GM12872 (cell line): ENCODE results near the gene SLF2.

ENCODE experiments used
- TF ChIP-seq, protein P1 (sequence below): IDR thresholded peaks from 3 replicates; pipeline ENCODE4 v1.5.1; 2011; ENCODE audit warnings: low read depth, mild to moderate bottlenecking, low read length, moderate library complexity; ENCODE audit not compliant: insufficient read depth

SLF2 gene

DNA sequence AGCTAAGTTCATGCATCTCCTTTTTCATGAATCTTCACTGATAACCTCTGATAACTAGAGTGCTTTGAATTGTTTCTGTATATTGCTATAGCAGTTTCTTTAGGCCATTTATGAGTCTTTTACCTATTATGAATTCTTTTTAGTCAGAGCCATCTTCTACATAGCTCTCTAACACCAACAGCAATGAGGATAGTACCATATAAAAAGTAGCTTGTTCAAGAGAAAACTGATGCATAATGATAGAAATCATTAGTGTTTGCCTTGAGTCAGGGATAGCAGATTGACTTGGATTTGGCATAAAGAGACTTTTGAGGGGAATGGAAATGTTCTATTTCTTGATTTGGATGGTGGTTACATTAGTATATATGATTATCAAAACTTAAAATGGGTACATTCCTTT, 30.7 kb downstream of the SLF2 start:
- TF ChIP-seq, protein P1, sequence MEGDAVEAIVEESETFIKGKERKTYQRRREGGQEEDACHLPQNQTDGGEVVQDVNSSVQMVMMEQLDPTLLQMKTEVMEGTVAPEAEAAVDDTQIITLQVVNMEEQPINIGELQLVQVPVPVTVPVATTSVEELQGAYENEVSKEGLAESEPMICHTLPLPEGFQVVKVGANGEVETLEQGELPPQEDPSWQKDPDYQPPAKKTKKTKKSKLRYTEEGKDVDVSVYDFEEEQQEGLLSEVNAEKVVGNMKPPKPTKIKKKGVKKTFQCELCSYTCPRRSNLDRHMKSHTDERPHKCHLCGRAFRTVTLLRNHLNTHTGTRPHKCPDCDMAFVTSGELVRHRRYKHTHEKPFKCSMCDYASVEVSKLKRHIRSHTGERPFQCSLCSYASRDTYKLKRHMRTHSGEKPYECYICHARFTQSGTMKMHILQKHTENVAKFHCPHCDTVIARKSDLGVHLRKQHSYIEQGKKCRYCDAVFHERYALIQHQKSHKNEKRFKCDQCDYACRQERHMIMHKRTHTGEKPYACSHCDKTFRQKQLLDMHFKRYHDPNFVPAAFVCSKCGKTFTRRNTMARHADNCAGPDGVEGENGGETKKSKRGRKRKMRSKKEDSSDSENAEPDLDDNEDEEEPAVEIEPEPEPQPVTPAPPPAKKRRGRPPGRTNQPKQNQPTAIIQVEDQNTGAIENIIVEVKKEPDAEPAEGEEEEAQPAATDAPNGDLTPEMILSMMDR = no peak

DNA sequence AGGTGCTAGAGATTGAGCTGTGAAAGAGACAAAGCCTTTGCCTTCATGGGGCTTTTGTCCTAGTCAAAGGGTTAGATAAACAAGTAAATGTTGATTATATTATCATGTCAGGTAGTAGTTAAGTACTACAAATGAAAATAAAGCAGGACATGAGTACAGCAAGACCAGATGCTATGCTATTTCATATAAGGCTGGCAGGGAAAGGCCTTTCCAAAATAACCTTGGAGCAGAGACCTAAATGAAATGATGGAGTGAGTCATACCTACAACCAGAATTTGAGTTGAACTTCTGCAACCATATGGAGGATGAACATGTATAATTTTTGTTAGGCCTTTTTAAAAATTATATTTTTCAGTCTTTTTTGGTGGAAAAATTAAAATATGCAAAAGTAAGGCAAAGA, 33.0 kb downstream of the SLF2 start:
- TF ChIP-seq, protein P1 = no peak

DNA sequence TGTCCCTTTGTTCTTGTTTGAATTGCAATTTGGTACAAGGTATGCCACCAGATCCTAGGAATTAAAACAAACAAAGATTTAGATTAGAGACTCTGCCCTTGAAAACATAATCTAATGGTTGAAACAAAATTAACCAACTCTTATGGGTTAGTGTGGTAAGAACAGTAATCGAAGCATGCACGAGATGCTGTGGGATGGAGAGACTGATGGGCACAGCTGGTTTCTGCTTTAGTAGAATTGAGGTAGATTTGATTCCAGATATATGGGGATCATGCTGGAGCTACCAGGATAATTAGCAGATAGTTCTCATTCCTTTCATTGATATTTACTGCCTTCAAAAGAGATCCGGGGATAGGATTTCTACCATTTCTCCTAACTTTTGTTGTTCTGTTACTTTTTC, 36.2 kb downstream of the SLF2 start:
- TF ChIP-seq, protein P1 = no peak

DNA sequence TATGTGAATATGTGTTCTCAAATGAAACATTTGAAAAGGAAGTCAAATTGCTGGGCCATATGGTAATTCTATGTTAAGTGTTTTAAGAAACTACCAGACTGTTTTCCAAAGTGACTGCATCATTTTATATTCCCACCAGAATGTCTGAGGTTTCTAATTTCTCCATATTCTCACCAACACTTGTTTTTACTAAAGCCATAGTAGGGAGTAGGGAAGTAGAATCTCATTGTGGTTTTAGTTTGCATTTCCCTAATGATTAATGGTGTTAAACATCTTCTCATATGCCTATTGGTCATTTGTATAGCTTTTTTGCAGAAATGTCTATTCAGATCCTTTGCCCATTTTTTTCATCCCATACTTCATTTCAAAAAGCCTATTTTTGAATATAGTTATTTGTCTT, 47.5 kb downstream of the SLF2 start:
- TF ChIP-seq, protein P1 = no peak

DNA sequence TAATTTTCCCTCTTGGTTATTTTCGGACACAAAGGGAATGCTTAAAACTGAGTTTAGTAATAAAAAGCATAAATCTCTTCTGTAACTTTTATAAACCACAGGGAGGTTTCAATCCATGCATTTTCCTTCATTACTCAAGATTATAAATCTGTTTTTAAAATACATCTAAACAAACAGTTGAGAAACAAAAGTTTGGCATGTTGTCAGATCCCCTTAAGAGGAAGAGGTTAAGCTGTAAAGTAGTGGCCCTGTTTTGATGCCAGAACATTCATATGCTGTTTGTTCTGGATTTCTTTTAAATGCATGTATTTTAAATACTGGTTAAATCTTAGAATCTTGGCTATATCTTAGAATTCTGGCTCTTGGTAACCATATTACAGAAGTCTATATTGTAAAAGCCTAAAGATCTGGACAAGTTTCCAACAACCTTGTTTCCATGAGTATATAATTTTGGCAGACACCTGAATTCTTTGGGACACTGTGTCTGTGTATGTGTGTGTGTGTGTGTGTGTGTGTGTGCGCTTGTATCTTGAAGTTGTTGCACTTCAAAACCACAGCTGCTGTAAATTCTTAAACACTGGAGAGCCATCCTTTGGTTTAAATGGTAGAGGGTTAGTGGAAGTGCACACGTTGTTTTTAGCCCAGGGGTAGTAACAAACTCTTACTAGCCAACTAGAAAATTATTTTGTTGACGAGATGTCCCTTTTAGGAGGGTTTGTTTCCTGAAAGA, 49.8 kb downstream of the SLF2 start:
- TF ChIP-seq, protein P1 = no peak

DNA sequence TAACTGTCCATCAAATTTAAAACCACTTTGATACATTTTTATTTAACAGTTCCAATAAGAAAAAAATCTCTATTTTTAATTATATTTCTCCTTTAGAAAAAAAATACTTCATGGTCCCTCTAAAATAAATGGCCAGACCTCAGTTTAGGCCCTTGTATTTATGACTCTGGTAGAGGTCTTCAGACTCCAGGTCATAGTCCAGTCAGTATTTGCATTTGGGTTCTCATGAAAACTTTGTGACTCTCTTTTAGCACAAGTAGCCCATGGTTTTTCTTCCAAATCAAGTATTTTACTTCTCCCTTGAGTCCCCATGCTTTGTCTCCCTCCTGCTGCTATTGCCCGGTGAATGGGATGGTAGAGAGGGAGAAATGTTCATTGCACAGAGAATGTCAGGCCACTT, 51.1 kb downstream of the SLF2 start:
- TF ChIP-seq, protein P1 = no peak

DNA sequence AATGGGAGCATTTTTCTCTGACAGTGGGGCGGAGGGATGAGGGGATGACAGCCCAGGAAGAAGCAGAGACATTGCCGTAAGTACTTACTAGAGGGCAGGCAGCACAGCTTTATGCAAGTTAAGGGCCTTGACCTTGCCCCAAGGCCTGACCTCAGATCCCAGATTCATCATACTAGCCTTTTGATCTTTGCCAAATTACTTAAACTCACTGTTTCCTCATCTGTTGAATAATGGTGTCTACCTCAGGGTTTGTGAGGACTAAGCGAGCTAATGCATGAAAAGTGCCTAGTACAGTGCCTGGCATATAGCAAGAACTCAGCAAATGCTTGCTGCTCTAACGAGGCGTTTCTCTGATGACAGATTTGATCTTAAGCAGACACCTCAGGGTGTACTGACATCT, 53.1 kb downstream of the SLF2 start:
- TF ChIP-seq, protein P1 = no peak

DNA sequence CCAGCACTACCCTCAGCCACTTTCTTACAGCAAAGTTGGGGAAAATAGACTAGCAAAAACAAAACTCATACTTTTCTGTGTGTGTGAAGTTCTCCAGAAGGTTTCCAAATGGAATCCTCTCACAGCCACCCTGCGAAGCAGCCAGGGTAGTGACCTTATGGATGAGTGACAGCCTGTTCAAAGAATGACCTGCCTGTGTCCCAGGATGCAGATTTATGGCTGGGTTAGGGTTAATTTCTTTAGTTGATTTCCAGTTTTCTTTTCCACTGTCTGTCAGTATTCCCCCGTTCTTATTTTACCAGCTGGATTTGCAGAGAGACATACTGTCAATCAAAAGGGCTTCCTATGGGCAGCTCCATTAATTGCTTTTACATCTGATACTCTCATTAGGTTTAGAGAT, 54.1 kb downstream of the SLF2 start:
- TF ChIP-seq, protein P1 = no peak
